ENCODE measurements around the gene MYO1D.

- TF ChIP-seq CTCF (IDR thresholded peaks at IDR 0.05) (no peak), POLR2A (IDR thresholded peaks at IDR 0.05) (no peak), EP300 (IDR thresholded peaks at IDR 0.05; ENCODE audit: low read depth) (no peak), POLR2AphosphoS5 (IDR thresholded peaks at IDR 0.05) (no peak)
Measured at GRCh38 chr17:32719689-32720088, 157.2 kb downstream of the MYO1D start.
